ENCODE data around the gene CDK2AP2. TPM values are rescaled to one million over a fixed set of nuclear protein-coding genes. Genes with fewer than 3 reads are reported as not detected.
A peak's percentile ranks its signal among the peaks of the same experiment; 100 is the strongest.
"Not testable (repeated sequence)": the region's sequence is repeated elsewhere in the genome, so short reads cannot be mapped to it uniquely, and the experiment has no call there.

The CDK2AP2 gene
- total RNA-seq, 1 experiment from 2014 or later, result 13.4 TPM

GRCh38 chr11:67482827-67483798 is 24.8 kb downstream of the CDK2AP2 start, which contains the start of gene AIP:
Gene AIP (plus strand): TSS chr11:67483026. CDS start chr11:67483159, 133 bp downstream.
- DNase-seq (ENCODE audit: low read depth, low spot score), result peak; percentile 97
- in situ Hi-C loops (cut with HindIII; ENCODE audit: low pct_unique_long_range_greater_than_20kb, low sequenced_read_pairs), result no loop called here

- no peak for DNase-seq (ENCODE audit: low read depth, low spot score)
- in situ Hi-C loops (cut with HindIII; ENCODE audit: low pct_unique_long_range_greater_than_20kb, low sequenced_read_pairs), result no loop called here
These were observed 25.6 kb downstream of the CDK2AP2 start for GRCh38 chr11:67482275-67482826.

- DNase-seq (ENCODE audit: low read depth, low spot score); in situ Hi-C loops (cut with HindIII; ENCODE audit: low pct_unique_long_range_greater_than_20kb, low sequenced_read_pairs): not testable (repeated sequence)
These were observed 30.5 kb downstream of the CDK2AP2 start for GRCh38 chr11:67477344-67478050.

GRCh38 chr11:67476692-67477091 is 31.3 kb downstream of the CDK2AP2 start:
- in situ Hi-C loops (cut with HindIII; ENCODE audit: low pct_unique_long_range_greater_than_20kb, low sequenced_read_pairs); DNase-seq (ENCODE audit: low read depth, low spot score): not testable (repeated sequence)

GRCh38 chr11:67472882-67473281 is 35.1 kb downstream of the CDK2AP2 start:
- no peak for DNase-seq (ENCODE audit: low read depth, low spot score)
- in situ Hi-C loops (cut with HindIII; ENCODE audit: low pct_unique_long_range_greater_than_20kb, low sequenced_read_pairs), result no loop called here

- peak; percentile 13 for DNase-seq (ENCODE audit: low read depth, low spot score)
- in situ Hi-C loops (cut with HindIII; ENCODE audit: low pct_unique_long_range_greater_than_20kb, low sequenced_read_pairs), result no loop called here
These were observed 37.5 kb downstream of the CDK2AP2 start for GRCh38 chr11:67470337-67471002.

GRCh38 chr11:67469508-67469811 is 38.5 kb downstream of the CDK2AP2 start:
- DNase-seq (ENCODE audit: low read depth, low spot score), result no peak
- in situ Hi-C loops (cut with HindIII; ENCODE audit: low pct_unique_long_range_greater_than_20kb, low sequenced_read_pairs), result no loop called here

- peak; percentile 86 for DNase-seq (ENCODE audit: low read depth, low spot score)
- in situ Hi-C loops (cut with HindIII; ENCODE audit: low pct_unique_long_range_greater_than_20kb, low sequenced_read_pairs), result no loop called here
These were observed 39.0 kb downstream of the CDK2AP2 start, which contains the start of gene TMEM134 for GRCh38 chr11:67468759-67469507. Gene TMEM134 (minus strand): TSS chr11:67469251. CDS start chr11:67469192, 59 bp downstream.

- DNase-seq (ENCODE audit: low read depth, low spot score), result no peak
- in situ Hi-C loops (cut with HindIII; ENCODE audit: low pct_unique_long_range_greater_than_20kb, low sequenced_read_pairs), result no loop called here
These were observed 39.6 kb downstream of the CDK2AP2 start for GRCh38 chr11:67468456-67468758.

- in situ Hi-C loops (cut with HindIII; ENCODE audit: low pct_unique_long_range_greater_than_20kb, low sequenced_read_pairs), result no loop called here
- no peak for DNase-seq (ENCODE audit: low read depth, low spot score)
These were observed 39.9 kb downstream of the CDK2AP2 start for GRCh38 chr11:67468056-67468455.

- no peak for DNase-seq (ENCODE audit: low read depth, low spot score)
- in situ Hi-C loops (cut with HindIII; ENCODE audit: low pct_unique_long_range_greater_than_20kb, low sequenced_read_pairs), result no loop called here
These were observed 40.8 kb downstream of the CDK2AP2 start for GRCh38 chr11:67466962-67467771.

GRCh38 chr11:67466367-67466766 is 41.6 kb downstream of the CDK2AP2 start:
- no peak for DNase-seq (ENCODE audit: low read depth, low spot score)
- in situ Hi-C loops (cut with HindIII; ENCODE audit: low pct_unique_long_range_greater_than_20kb, low sequenced_read_pairs), result no loop called here

GRCh38 chr11:67465530-67465929 is 42.4 kb downstream of the CDK2AP2 start:
- in situ Hi-C loops (cut with HindIII; ENCODE audit: low pct_unique_long_range_greater_than_20kb, low sequenced_read_pairs), result not testable (repeated sequence)

GRCh38 chr11:67465189-67465510 is 42.8 kb downstream of the CDK2AP2 start:
- no peak for DNase-seq (ENCODE audit: low read depth, low spot score)
- in situ Hi-C loops (cut with HindIII; ENCODE audit: low pct_unique_long_range_greater_than_20kb, low sequenced_read_pairs), result no loop called here

More at GRCh38 chr11:67465530-67465929, 42.4 kb downstream of the CDK2AP2 start:
- not testable (repeated sequence) for DNase-seq (ENCODE audit: low read depth, low spot score)

- peak; percentile 44 for DNase-seq (ENCODE audit: low read depth, low spot score)
- in situ Hi-C loops (cut with HindIII; ENCODE audit: low pct_unique_long_range_greater_than_20kb, low sequenced_read_pairs), result no loop called here
These were observed 43.4 kb downstream of the CDK2AP2 start for GRCh38 chr11:67464411-67465188.
